ENCODE data around the gene GRK7.

- TF ChIP-seq, protein P1, sequence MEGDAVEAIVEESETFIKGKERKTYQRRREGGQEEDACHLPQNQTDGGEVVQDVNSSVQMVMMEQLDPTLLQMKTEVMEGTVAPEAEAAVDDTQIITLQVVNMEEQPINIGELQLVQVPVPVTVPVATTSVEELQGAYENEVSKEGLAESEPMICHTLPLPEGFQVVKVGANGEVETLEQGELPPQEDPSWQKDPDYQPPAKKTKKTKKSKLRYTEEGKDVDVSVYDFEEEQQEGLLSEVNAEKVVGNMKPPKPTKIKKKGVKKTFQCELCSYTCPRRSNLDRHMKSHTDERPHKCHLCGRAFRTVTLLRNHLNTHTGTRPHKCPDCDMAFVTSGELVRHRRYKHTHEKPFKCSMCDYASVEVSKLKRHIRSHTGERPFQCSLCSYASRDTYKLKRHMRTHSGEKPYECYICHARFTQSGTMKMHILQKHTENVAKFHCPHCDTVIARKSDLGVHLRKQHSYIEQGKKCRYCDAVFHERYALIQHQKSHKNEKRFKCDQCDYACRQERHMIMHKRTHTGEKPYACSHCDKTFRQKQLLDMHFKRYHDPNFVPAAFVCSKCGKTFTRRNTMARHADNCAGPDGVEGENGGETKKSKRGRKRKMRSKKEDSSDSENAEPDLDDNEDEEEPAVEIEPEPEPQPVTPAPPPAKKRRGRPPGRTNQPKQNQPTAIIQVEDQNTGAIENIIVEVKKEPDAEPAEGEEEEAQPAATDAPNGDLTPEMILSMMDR (IDR thresholded peaks at IDR 0.05) = no peak
- TF ChIP-seq EZH2 (IDR thresholded peaks at IDR 0.05; ENCODE audit: borderline replicate concordance, insufficient read depth, low read depth, low read length, poor library complexity, severe bottlenecking) = no peak
Measured at GRCh38 chr3:141777957-141778813, 15.0 kb downstream of the GRK7 start.

All from B cell (primary cell).